IMR-90 (cell line): Measurements from ENCODE around the gene BRWD1. TPM values are rescaled to one million over a fixed set of nuclear protein-coding genes. Genes with fewer than 3 reads are reported as not detected.

Source experiments
- ATAC-seq: fragments of 200-7000 bp; cut with Tn5 transposase; 2 replicates; pipeline ENCODE4 v1.9.1; 2020; ENCODE audit warnings: low read depth, mild to moderate bottlenecking, moderate library complexity
- BruUV-seq: library from RNA; stranded (reverse); fragments of 400-500 nt; replicated peaks from 2 replicates; lab custom pipeline; 2021; lab: Mats Ljungman, UMichigan
- CTCF ChIA-PET: fragments of 300-600 bp; formaldehyde crosslinking; extraction: SDS; loops from one replicate; lab custom pipeline; 2021; ENCODE audit warnings: antibody characterized with exemption; lab: Yijun Ruan, JAX
- POLR2A ChIA-PET: fragments of 300-600 bp; sonication (Branson Sonifier 250); formaldehyde crosslinking; loops from one replicate; lab custom pipeline; 2022; ENCODE audit warnings: antibody characterized with exemption; ENCODE audit not compliant: unreplicated experiment; lab: Charles Lee
- DNase-seq: peaks from one replicate; pipeline ENCODE4 v3.0.0; 2013
- H2AFZ ChIP-seq: replicated peaks from 2 replicates; pipeline ENCODE3; 2013; ENCODE audit warnings: low read length, mild to moderate bottlenecking; ENCODE audit not compliant: poor library complexity
- H2AK5ac ChIP-seq: 2 replicates; pipeline ENCODE4 v1.6.1; 2013; ENCODE audit warnings: low read depth, low read length, inconsistent platforms
- H2AK9ac ChIP-seq: replicated peaks from 2 replicates; pipeline ENCODE3; 2013; ENCODE audit warnings: mild to moderate bottlenecking, low read depth, low read length, moderate library complexity; ENCODE audit not compliant: poor library complexity
- H2BK120ac ChIP-seq: 2 replicates; pipeline ENCODE4 v1.6.1; 2013; ENCODE audit warnings: low read depth, low read length, inconsistent platforms
- H2BK15ac ChIP-seq: 3 replicates; pipeline ENCODE4 v1.6.1; 2013; ENCODE audit warnings: low read depth, low read length, inconsistent platforms
- H2BK20ac ChIP-seq: 2 replicates; pipeline ENCODE4 v1.6.1; 2013; ENCODE audit warnings: low read depth, mild to moderate bottlenecking, inconsistent platforms, low read length, moderate library complexity
- H2BK5ac ChIP-seq: 2 replicates; pipeline ENCODE4 v1.6.1; 2013; ENCODE audit warnings: mild to moderate bottlenecking, low read depth, low read length, inconsistent platforms; ENCODE audit not compliant: poor library complexity, severe bottlenecking
- H3K14ac ChIP-seq: replicated peaks from 2 replicates; pipeline ENCODE4 v1.6.1; 2013; ENCODE audit warnings: low read depth, low read length, inconsistent platforms
- H3K18ac ChIP-seq: 2 replicates; pipeline ENCODE4 v1.6.1; 2013; ENCODE audit warnings: low read depth, low read length, control low read depth
- H3K23ac ChIP-seq: 2 replicates; pipeline ENCODE4 v1.6.1; 2013; ENCODE audit warnings: low read depth, low read length, inconsistent platforms
- H3K27ac ChIP-seq: 2 replicates; pipeline ENCODE4 v1.5.1; 2013; ENCODE audit warnings: mild to moderate bottlenecking, control low read depth, low read length; ENCODE audit not compliant: insufficient read depth
- H3K27me3 ChIP-seq: 2 replicates; pipeline ENCODE4 v1.6.1; 2013; ENCODE audit warnings: low read length; ENCODE audit not compliant: control insufficient read depth, insufficient read depth
- H3K36me3 ChIP-seq: 2 replicates; pipeline ENCODE4 v1.6.1; 2013; ENCODE audit warnings: low read length, mixed read lengths; ENCODE audit not compliant: control insufficient read depth, insufficient read depth
- H3K4ac ChIP-seq: 2 replicates; pipeline ENCODE4 v1.6.1; 2013; ENCODE audit warnings: low read depth, low read length, inconsistent platforms
- H3K4me1 ChIP-seq: 2 replicates; pipeline ENCODE4 v1.6.1; 2013; ENCODE audit warnings: low read length, mixed read lengths; ENCODE audit not compliant: control insufficient read depth, insufficient read depth
- H3K4me2 ChIP-seq: 2 replicates; pipeline ENCODE4 v1.6.1; 2013; ENCODE audit warnings: low read depth, mild to moderate bottlenecking, control low read depth, low read length, moderate library complexity
- H3K4me3 ChIP-seq: 2 replicates; pipeline ENCODE4 v1.5.1; 2013; ENCODE audit warnings: low read depth, mild to moderate bottlenecking, control low read depth, low read length, moderate library complexity; ENCODE audit not compliant: insufficient read depth
- H3K56ac ChIP-seq: 2 replicates; pipeline ENCODE4 v1.6.1; 2013; ENCODE audit warnings: low read length, inconsistent platforms; ENCODE audit not compliant: insufficient read depth; ENCODE audit errors: extremely low read depth
- H3K79me1 ChIP-seq, 2 experiments: 2 replicates each; pipeline ENCODE4 v1.6.1; 2013; ENCODE audit warnings: low read length in 2 of 2, inconsistent platforms in 1 of 2, low read depth in 1 of 2
- H3K9ac ChIP-seq: 2 replicates; pipeline ENCODE4 v1.6.1; 2013; ENCODE audit warnings: low read depth, low read length, control low read depth
- H3K9me1 ChIP-seq: 2 replicates; pipeline ENCODE4 v1.6.1; 2013; ENCODE audit warnings: low read length, inconsistent platforms; ENCODE audit not compliant: insufficient read depth
- H3K9me3 ChIP-seq: 2 replicates; pipeline ENCODE4 v1.6.1; 2013; ENCODE audit warnings: low read length; ENCODE audit not compliant: control insufficient read depth, insufficient read depth
- H4K20me1 ChIP-seq: 2 replicates; pipeline ENCODE4 v1.6.1; 2013; ENCODE audit warnings: low read length, inconsistent platforms; ENCODE audit not compliant: insufficient read depth
- H4K5ac ChIP-seq: 2 replicates; pipeline ENCODE4 v1.6.1; 2013; ENCODE audit warnings: mild to moderate bottlenecking, low read depth, low read length, control low read depth
- H4K8ac ChIP-seq, 2 experiments: 2 replicates each; pipeline ENCODE4 v1.6.1; 2013; ENCODE audit warnings: low read depth in 2 of 2, low read length in 2 of 2, control low read depth in 1 of 2, inconsistent platforms in 1 of 2
- H4K91ac ChIP-seq: 2 replicates; pipeline ENCODE4 v1.6.1; 2013; ENCODE audit warnings: low read depth, low read length, inconsistent platforms; ENCODE audit not compliant: insufficient read depth
- CEBPB ChIP-seq: IDR thresholded peaks from 2 replicates; pipeline ENCODE4 v1.6.1; 2012; ENCODE audit warnings: low read depth, low read length, improper control_type of control experiment
- FOS ChIP-seq: fragments of 150-350 bp; IDR thresholded peaks from 2 replicates; pipeline ENCODE4 v1.6.1; 2016; ENCODE audit warnings: low read depth, low read length
- MAFK ChIP-seq: IDR thresholded peaks from 2 replicates; pipeline ENCODE4 v1.6.1; 2012; ENCODE audit warnings: low read depth, low read length, improper control_type of control experiment
- MAZ ChIP-seq: IDR thresholded peaks from 2 replicates; pipeline ENCODE4 v1.6.1; 2012; ENCODE audit warnings: low read depth, mild to moderate bottlenecking, low read length, improper control_type of control experiment, moderate library complexity, borderline replicate concordance
- MXI1 ChIP-seq: IDR thresholded peaks from 2 replicates; pipeline ENCODE4 v1.6.1; 2012; ENCODE audit warnings: low read depth, mild to moderate bottlenecking, low read length, moderate library complexity, borderline replicate concordance
- NFE2L2 ChIP-seq: fragments of 150-350 bp; IDR thresholded peaks from 2 replicates; pipeline ENCODE4 v1.6.1; 2016; ENCODE audit warnings: low read depth, mild to moderate bottlenecking, low read length
- POLR2A ChIP-seq: IDR thresholded peaks from 2 replicates; pipeline ENCODE4 v1.6.1; 2012; ENCODE audit warnings: mild to moderate bottlenecking, low read depth, low read length
- RAD21 ChIP-seq: IDR thresholded peaks from 2 replicates; pipeline ENCODE4 v1.6.1; 2012; ENCODE audit warnings: low read length, improper control_type of control experiment
- RFX5 ChIP-seq: IDR thresholded peaks from 2 replicates; pipeline ENCODE4 v1.8.0; 2012; ENCODE audit warnings: low read depth, mild to moderate bottlenecking, low read length, moderate library complexity
- SMC3 ChIP-seq: fragments of 150-350 bp; IDR thresholded peaks from 2 replicates; pipeline ENCODE4 v1.6.1; 2016; ENCODE audit warnings: low read depth, mild to moderate bottlenecking, antibody characterized with exemption, low read length, moderate library complexity
- USF2 ChIP-seq: fragments of 150-350 bp; IDR thresholded peaks from 2 replicates; pipeline ENCODE4 v1.6.1; 2017; ENCODE audit warnings: mild to moderate bottlenecking, antibody characterized with exemption, low read length, low read depth
- WGBS, 2 experiments: methylation state at CpG; one replicate each; pipeline versions ENCODE4 v1.1.5 to v1.1.7; 2013; ENCODE audit warnings: missing lambda C conversion rate in 2 of 2; ENCODE audit not compliant: insufficient read length in 1 of 2; ENCODE audit errors: extremely low coverage in 2 of 2; 5-methylcytosine and 5-hydroxymethylcytosine counted together
- dilution Hi-C: fragments of 300-500 bp; cut with HindIII; formaldehyde crosslinking; loops from one replicate; pipeline ENCODE4 v1.14.3; 2018; ENCODE audit warnings: low sequenced_read_pairs; ENCODE audit not compliant: unreplicated experiment
- in situ Hi-C: fragments of 300-500 bp; cut with MboI; formaldehyde crosslinking; loops from 3 replicates; pipeline ENCODE4 v1.14.3; 2019; ENCODE audit warnings: low sequenced_read_pairs, inconsistent platforms, mixed read lengths
- intact Hi-C: fragments of 100-400 bp; cut with micrococcal nuclease; formaldehyde crosslinking; loops from 2 replicates; pipeline ENCODE4 v1.10.0; 2022
- polyA plus RNA-seq, 3 experiments: library from polyadenylated mRNA; depleted of rRNA; stranded (reverse); fragments of >200 nt; gene quantifications; 2 replicates each; pipeline ENCODE4 v1.2.3, GENCODE V29; 2012; ENCODE audit warnings: low replicate concordance in 1 of 3
- total RNA-seq: library from RNA; depleted of rRNA; stranded (reverse); fragments of >200 nt; gene quantifications from 2 replicates; pipeline ENCODE4 v1.2.3, GENCODE V29; 2012
- TF ChIP-seq, protein P1 (sequence below): fragments of 150-350 bp; IDR thresholded peaks from 2 replicates; pipeline ENCODE4 v1.6.1; 2016; ENCODE audit warnings: low read depth, mild to moderate bottlenecking, low read length, moderate library complexity, borderline replicate concordance

The BRWD1 gene
- total and polyA plus RNA-seq, 2 of the 4 experiments (the other 2 are of a cell fraction), result 6.7 to 28.7 TPM

- no peak overlapping the region for H3K23ac ChIP-seq
- H2BK120ac ChIP-seq, result no peak overlapping the region
- no TSS peak for BruUV-seq
- H2AK5ac ChIP-seq, result no peak overlapping the region
- no peak overlapping the region for H2BK5ac ChIP-seq
- no peak overlapping the region for H2AFZ ChIP-seq
- H3K9me3 ChIP-seq, result no peaks in the 10 kb centered on the region
- H3K9ac ChIP-seq, result no peak overlapping the region
- dilution Hi-C loops, result no loop called here
- H3K4me1 ChIP-seq, result no peaks in the 10 kb centered on the region
- H3K79me1 ChIP-seq, result peaks cover 0 to 7% of the 10 kb centered on the region in 2 experiments; a peak in 2 of 4 replicates
- H3K14ac ChIP-seq, result no peak overlapping the region
- DNase-seq (no peak), ATAC-seq (no peak)
- H3K9me1 ChIP-seq, result peaks cover 2% of the 10 kb centered on the region; the same call in 1 of the 2 replicates
- H3K27me3 ChIP-seq, result no peaks in the 10 kb centered on the region
- ChIA-PET CTCF (no interaction called here), POLR2A (no interaction called here)
- no peak overlapping the region for H3K18ac ChIP-seq
- H3K4ac ChIP-seq, result no peak overlapping the region
- intact Hi-C loops, result no loop called here
- no peak overlapping the region for H2BK15ac ChIP-seq
- H4K8ac ChIP-seq, result no peak overlapping the region
- H4K91ac ChIP-seq, result no peak overlapping the region
- H3K4me2 ChIP-seq, result no peak overlapping the region
- in situ Hi-C loops, result no loop called here
- H4K5ac ChIP-seq, result no peak overlapping the region
- no peak overlapping the region for H3K56ac ChIP-seq
- H3K36me3 ChIP-seq, result peaks cover 24% of the 10 kb centered on the region
- no peaks in the 10 kb centered on the region for H4K20me1 ChIP-seq
- no peak overlapping the region for H3K27ac ChIP-seq
- no peak overlapping the region for H3K4me3 ChIP-seq
- TF ChIP-seq NFE2L2, result no peak
- no peak for TF ChIP-seq USF2
- TF ChIP-seq RAD21, result no peak
- TF ChIP-seq MAZ, result no peak
- TF ChIP-seq MXI1, result no peak
- TF ChIP-seq MAFK, result no peak
- TF ChIP-seq, protein P1, sequence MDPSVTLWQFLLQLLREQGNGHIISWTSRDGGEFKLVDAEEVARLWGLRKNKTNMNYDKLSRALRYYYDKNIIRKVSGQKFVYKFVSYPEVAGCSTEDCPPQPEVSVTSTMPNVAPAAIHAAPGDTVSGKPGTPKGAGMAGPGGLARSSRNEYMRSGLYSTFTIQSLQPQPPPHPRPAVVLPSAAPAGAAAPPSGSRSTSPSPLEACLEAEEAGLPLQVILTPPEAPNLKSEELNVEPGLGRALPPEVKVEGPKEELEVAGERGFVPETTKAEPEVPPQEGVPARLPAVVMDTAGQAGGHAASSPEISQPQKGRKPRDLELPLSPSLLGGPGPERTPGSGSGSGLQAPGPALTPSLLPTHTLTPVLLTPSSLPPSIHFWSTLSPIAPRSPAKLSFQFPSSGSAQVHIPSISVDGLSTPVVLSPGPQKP, result no peak
- no peak for TF ChIP-seq CEBPB
- no peak for TF ChIP-seq RFX5
- no peak for TF ChIP-seq FOS
- TF ChIP-seq POLR2A, result no peak
- no peak for TF ChIP-seq SMC3
- H2BK20ac ChIP-seq, result no peak overlapping the region
- no peak overlapping the region for H2AK9ac ChIP-seq
- no CpG with 5 or more reads among the region's 3 CpGs for WGBS, 2 experiments
These were observed 88.5 kb downstream of the BRWD1 start for GRCh38 chr21:39224930-39225329.
